Adipocyte (in vitro differentiated cells): ENCODE measurements around the gene GHRH.

Experiments
- DNase-seq: peaks from one replicate; pipeline ENCODE4 v3.0.0-alpha.2; 2015; ENCODE audit warnings: low read depth
- H3K27me3 ChIP-seq: replicated peaks from 2 replicates; pipeline ENCODE4 v1.7.0; 2013; ENCODE audit warnings: mild to moderate bottlenecking, low read length, moderate library complexity; ENCODE audit not compliant: control insufficient read depth, insufficient read depth
- H3K36me3 ChIP-seq: 2 replicates; pipeline ENCODE4 v1.7.0; 2013; ENCODE audit warnings: low read length, mild to moderate bottlenecking, moderate library complexity; ENCODE audit not compliant: control insufficient read depth, insufficient read depth, severe bottlenecking
- H3K4me1 ChIP-seq: 2 replicates; pipeline ENCODE4 v1.7.0; 2013; ENCODE audit warnings: mild to moderate bottlenecking, low read length, moderate library complexity; ENCODE audit not compliant: control insufficient read depth, insufficient read depth
- H3K4me3 ChIP-seq: 2 replicates; pipeline ENCODE4 v1.7.0; 2013; ENCODE audit warnings: mild to moderate bottlenecking, low read length, moderate library complexity
- H3K9ac ChIP-seq: 2 replicates; pipeline ENCODE4 v1.7.0; 2013; ENCODE audit warnings: mild to moderate bottlenecking, low read length, moderate library complexity
- H3K9me3 ChIP-seq: 2 replicates; pipeline ENCODE4 v1.7.0; 2013; ENCODE audit warnings: mild to moderate bottlenecking, low read length, moderate library complexity; ENCODE audit not compliant: control insufficient read depth

The GHRH gene

GRCh38 chr20:37288091-37288490 is 26.5 kb upstream of the GHRH start:
- Histone ChIP-seq H3K9ac (no peak overlapping the region), H3K9me3 (no peaks in the 10 kb centered on the region), H3K27me3 (no peaks in the 10 kb centered on the region), H3K4me3 (no peak overlapping the region), H3K36me3 (peaks cover 5% of the 10 kb centered on the region), H3K4me1 (peaks cover 29% of the 10 kb centered on the region)
- DNase-seq: no peak

GRCh38 chr20:37285664-37286374 is 24.2 kb upstream of the GHRH start:
- Histone ChIP-seq H3K27me3 (no peaks in the 10 kb centered on the region), H3K4me3 (no peak overlapping the region), H3K9ac (no peak overlapping the region), H3K9me3 (no peaks in the 10 kb centered on the region), H3K36me3 (no peaks in the 10 kb centered on the region), H3K4me1 (peaks cover 31% of the 10 kb centered on the region)
- no peak for DNase-seq

- Histone ChIP-seq H3K4me3 (no peak overlapping the region), H3K9ac (no peak overlapping the region), H3K9me3 (no peaks in the 10 kb centered on the region), H3K4me1 (peaks cover 29% of the 10 kb centered on the region), H3K27me3 (peaks cover 5% of the 10 kb centered on the region), H3K36me3 (no peaks in the 10 kb centered on the region)
- no peak for DNase-seq
Observed at GRCh38 chr20:37284691-37285161, 23.1 kb upstream of the GHRH start.

DNA sequence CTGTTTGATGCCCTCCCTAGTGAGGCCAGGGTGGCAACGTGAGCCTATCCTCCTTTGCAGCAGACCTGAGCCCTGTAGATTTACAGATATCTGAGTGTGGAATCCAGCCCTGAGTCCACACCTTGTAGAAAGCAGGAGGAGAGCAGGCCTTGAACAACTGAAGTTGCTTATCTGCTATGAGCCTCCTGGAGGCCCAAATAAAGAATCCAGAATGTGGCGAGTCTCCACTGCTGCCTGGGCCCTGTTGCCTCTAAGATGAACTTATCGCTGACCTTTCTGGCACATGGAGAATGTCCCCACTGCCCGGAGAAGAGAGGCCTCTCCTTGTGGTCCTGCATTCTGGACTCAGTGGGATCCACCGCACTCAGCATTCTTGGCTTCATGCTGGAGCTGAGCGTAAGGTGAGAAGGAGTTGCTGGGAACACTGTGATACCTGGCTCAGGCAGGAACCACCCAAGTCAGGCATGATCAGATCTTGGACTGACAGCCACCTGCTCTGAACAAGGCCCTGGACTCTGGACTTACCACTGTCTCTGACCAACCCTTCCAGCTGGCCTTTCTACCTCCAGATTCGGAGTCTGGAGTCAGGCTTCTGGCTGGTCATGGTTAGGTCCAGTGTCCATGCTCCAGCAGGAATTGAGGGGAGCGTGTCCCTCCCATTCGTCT is 22.0 kb upstream of the GHRH start:
- H3K9ac ChIP-seq: peak overlapping the region; percentile 21
- peaks cover 5% of the 10 kb centered on the region for H3K27me3 ChIP-seq
- no peak for DNase-seq
- H3K9me3 ChIP-seq: no peaks in the 10 kb centered on the region
- H3K4me3 ChIP-seq: no peak overlapping the region
- H3K36me3 ChIP-seq: no peaks in the 10 kb centered on the region
- H3K4me1 ChIP-seq: peaks cover 26% of the 10 kb centered on the region

GRCh38 chr20:37282556-37282955 is 20.9 kb upstream of the GHRH start:
- peak; percentile 89 for DNase-seq
- Histone ChIP-seq H3K9ac (peak overlapping the region; percentile 21), H3K36me3 (no peaks in the 10 kb centered on the region)

GRCh38 chr20:37280403-37280802 is 18.8 kb upstream of the GHRH start:
- no peaks in the 10 kb centered on the region for H3K36me3 ChIP-seq
- DNase-seq: no peak
- no peaks in the 10 kb centered on the region for H3K9me3 ChIP-seq
- peaks cover 15% of the 10 kb centered on the region for H3K4me1 ChIP-seq
- no peak overlapping the region for H3K4me3 ChIP-seq
- peaks cover 5% of the 10 kb centered on the region for H3K27me3 ChIP-seq
- H3K9ac ChIP-seq: no peak overlapping the region

More at GRCh38 chr20:37282556-37282955, 20.9 kb upstream of the GHRH start:
- no peak overlapping the region for H3K4me3 ChIP-seq
- H3K9me3 ChIP-seq: no peaks in the 10 kb centered on the region
- peaks cover 20% of the 10 kb centered on the region for H3K4me1 ChIP-seq
- peaks cover 5% of the 10 kb centered on the region for H3K27me3 ChIP-seq

DNA sequence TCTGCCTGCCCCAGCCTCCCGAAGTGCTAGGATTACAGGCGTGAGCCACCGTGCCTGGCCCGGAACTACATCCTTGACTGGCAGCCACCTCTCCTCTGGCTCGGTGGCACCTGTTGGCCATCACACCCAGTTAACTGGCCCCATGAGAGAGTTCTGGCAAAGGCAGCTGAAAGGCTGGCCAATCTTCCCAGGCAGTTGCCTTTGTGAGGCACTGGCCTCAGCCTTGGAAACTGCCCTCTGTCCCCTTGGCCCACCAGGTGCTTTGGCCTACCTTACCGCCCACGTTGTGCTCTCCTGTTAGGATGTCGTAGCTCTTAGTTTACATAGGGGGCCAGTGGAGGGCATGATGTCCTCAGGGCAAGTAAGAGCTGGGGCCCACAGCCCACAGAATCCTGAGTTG is 18.2 kb upstream of the GHRH start:
- Histone ChIP-seq H3K4me1 (peaks cover 11% of the 10 kb centered on the region), H3K9me3 (no peaks in the 10 kb centered on the region), H3K27me3 (peaks cover 5% of the 10 kb centered on the region), H3K9ac (no peak overlapping the region), H3K4me3 (no peak overlapping the region), H3K36me3 (no peaks in the 10 kb centered on the region)
- DNase-seq: no peak

DNA sequence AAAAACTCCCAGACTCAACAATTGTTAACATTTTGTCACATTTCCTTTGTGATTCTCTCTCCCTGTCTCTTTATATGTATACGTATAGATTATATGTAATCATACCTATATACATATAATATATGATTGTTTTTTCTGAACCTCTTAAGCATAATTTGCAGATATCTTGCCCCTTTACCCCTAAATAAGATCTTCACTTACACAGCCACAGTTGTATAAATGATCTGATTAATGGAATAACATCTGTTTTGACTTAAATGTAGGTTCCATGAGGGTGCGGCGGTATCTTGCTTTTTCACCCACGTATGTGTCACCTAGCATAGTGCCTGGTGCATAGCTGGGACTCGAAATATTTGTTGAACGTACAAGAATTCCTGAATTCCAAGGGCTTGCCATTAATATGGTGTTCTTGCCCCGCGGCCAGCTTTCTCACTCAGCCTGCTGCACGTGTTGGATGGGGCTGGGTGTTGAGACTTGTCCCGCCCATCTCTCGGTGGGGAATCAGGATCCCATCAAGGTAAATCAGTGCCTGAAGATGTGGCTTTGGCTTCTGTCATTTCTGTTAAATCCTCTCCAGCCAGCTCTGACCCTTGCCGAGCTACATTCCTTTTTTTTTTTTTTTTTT is 17.5 kb upstream of the GHRH start:
- Histone ChIP-seq H3K36me3 (no peaks in the 10 kb centered on the region), H3K9ac (no peak overlapping the region), H3K4me3 (no peak overlapping the region), H3K27me3 (peaks cover 5% of the 10 kb centered on the region), H3K9me3 (no peaks in the 10 kb centered on the region), H3K4me1 (peaks cover 11% of the 10 kb centered on the region)
- DNase-seq: no peak

DNA sequence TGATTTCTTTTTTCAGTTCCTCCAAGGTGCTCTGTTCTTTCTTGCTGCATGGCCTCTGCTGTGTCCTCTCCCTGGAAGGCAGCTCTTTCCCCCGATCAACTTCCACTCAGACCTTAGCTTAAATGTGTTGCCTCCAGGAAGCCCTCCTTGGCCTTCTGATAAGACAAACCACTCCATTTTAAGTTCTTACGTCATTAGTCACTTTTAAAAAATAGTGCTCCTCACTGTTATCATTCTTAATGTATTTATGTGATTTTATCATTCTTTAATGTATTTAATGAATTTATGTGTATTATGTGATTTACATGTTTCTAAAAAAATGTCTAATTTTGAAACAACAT is 15.6 kb upstream of the GHRH start:
- peaks cover 6% of the 10 kb centered on the region for H3K4me1 ChIP-seq
- peak overlapping the region; percentile 5 for H3K9ac ChIP-seq
- H3K27me3 ChIP-seq: peaks cover 5% of the 10 kb centered on the region
- H3K9me3 ChIP-seq: no peaks in the 10 kb centered on the region
- no peak for DNase-seq
- no peaks in the 10 kb centered on the region for H3K36me3 ChIP-seq
- no peak overlapping the region for H3K4me3 ChIP-seq

- Histone ChIP-seq H3K9ac (peak overlapping the region; percentile 5), H3K9me3 (no peaks in the 10 kb centered on the region), H3K4me1 (peaks cover 6% of the 10 kb centered on the region), H3K36me3 (no peaks in the 10 kb centered on the region), H3K4me3 (no peak overlapping the region), H3K27me3 (peaks cover 5% of the 10 kb centered on the region)
- DNase-seq: peak; percentile 90
Observed at GRCh38 chr20:37276494-37277252, 15.1 kb upstream of the GHRH start.
